Esophagus squamous epithelium (tissue), 5 donors: ENCODE results near the gene ADI1. TPM values are rescaled to one million over a fixed set of nuclear protein-coding genes. Genes with fewer than 3 reads are reported as not detected.

Source experiments
- DNase-seq: peaks from one replicate; lab custom pipeline; 2025; lab: John Stamatoyannopoulos, UW
- H3K27ac ChIP-seq, 4 donors: fragments of 200-600 bp; sonication (generic); one replicate each; pipeline ENCODE4 v1.5.1; 2016 to 2019; ENCODE audit warnings: mild to moderate bottlenecking in 1 of 4
- H3K27me3 ChIP-seq, 4 donors: fragments of 200-600 bp; sonication (generic); 1 replicate in 3 of 4; 2 replicates in 1 of 4; pipeline versions ENCODE4 v1.5.1 to v1.6.0; 2017 to 2021; ENCODE audit warnings: antibody characterized with exemption in 1 of 4
- H3K36me3 ChIP-seq, 3 donors: fragments of 200-600 bp; sonication (generic); one replicate each; pipeline ENCODE4 v1.5.1; 2016 to 2019
- H3K4me1 ChIP-seq, 3 donors: fragments of 200-600 bp; sonication (generic); one replicate each; pipeline ENCODE4 v1.5.1; 2017 to 2019
- H3K4me3 ChIP-seq, 4 donors: fragments of 200-600 bp; sonication (generic); 1 replicate in 3 of 4; 2 replicates in 1 of 4; pipeline ENCODE4 v1.5.1; 2016 to 2019; ENCODE audit warnings: mild to moderate bottlenecking in 2 of 4, moderate library complexity in 1 of 4
- H3K9me3 ChIP-seq, 3 donors: fragments of 200-600 bp; sonication (generic); one replicate each; pipeline ENCODE4 v1.5.1; 2016 to 2019
- POLR2A ChIP-seq, 4 donors: fragments of 450-650 bp; IDR thresholded peaks; one replicate each; pipeline ENCODE4 v1.6.1; 2017; ENCODE audit warnings: antibody characterized with exemption in 4 of 4, mild to moderate bottlenecking in 4 of 4, moderate library complexity in 3 of 4
- WGBS, 2 donors: methylation state at CpG; one replicate each; pipeline ENCODE4 v1.1.5; 2018; 5-methylcytosine and 5-hydroxymethylcytosine counted together
- intact Hi-C: fragments of 100-400 bp; cut with DNase I; formaldehyde crosslinking; loops from one replicate; pipeline ENCODE4 v1.15.0; 2022
- total RNA-seq, 4 donors: library from RNA; depleted of rRNA; stranded (reverse); fragments of >200 nt; gene quantifications; one replicate each; pipeline ENCODE4 v1.1.0, GENCODE V29; 2016
- TF ChIP-seq, protein P1 (sequence below), 6 experiments: fragments of 450-650 bp in 4 of 6; fragments of 200-600 bp in 2 of 6; sonication (generic) in 2 of 6; IDR thresholded peaks; one replicate each; pipeline ENCODE4 v1.5.1; 2016 to 2019; ENCODE audit warnings: antibody characterized with exemption in 6 of 6, mild to moderate bottlenecking in 4 of 6, moderate library complexity in 4 of 6
- donor health status: DM: yes; HTN: yes; CAD: no.

Gene ADI1
- total RNA-seq, 4 donors from 2014 or later, result 33.3 to 73.6 (median 54.9) TPM

DNA sequence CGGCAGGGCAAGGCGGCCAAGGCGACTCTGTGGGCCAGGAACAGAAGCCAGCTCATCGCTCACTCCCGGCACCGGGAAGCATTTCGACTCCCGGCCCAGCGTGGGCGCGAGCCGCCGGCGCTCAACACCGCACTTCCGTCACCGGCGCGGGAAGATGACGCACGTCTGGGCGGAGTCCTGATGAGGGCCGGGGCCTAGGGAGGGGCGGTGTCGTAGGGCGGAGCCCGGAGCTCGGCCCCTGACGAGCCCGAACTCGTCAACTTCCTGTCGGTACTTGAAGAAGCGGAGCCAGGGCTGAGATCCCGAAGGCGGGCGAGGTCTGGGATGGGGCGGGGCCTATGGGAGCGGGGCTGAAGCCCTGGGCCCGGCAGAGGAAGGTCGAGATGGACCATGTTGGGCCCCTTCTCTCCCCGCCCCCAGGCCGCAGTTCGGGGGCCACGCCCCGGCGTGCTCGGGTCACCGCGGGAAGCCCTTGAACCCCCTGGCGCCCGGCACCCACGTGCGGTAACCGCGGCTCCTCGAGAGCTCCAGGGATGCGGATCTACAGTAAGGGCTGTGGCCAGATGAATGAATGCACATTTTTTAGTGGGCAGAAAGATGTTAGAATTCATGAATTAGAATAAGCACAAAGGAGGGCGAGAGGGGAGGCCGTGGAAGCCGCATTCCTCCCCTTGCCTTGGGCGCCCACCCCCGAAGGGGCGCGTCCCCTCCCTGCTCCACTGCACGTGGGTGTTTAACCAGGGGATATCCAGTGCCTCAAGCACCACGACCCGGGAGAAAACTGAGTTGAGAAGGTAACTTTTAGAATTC lies 39.1 kb upstream of the ADI1 start, which contains the start of gene RNASEH1:
Gene RNASEH1 (minus strand): TSS at position 129 of the 810 bp plus-strand sequence. CDS start 73 bp downstream, at position 56.
- no peaks in the 10 kb centered on the region for H3K27me3 ChIP-seq
- TF ChIP-seq, protein P1, sequence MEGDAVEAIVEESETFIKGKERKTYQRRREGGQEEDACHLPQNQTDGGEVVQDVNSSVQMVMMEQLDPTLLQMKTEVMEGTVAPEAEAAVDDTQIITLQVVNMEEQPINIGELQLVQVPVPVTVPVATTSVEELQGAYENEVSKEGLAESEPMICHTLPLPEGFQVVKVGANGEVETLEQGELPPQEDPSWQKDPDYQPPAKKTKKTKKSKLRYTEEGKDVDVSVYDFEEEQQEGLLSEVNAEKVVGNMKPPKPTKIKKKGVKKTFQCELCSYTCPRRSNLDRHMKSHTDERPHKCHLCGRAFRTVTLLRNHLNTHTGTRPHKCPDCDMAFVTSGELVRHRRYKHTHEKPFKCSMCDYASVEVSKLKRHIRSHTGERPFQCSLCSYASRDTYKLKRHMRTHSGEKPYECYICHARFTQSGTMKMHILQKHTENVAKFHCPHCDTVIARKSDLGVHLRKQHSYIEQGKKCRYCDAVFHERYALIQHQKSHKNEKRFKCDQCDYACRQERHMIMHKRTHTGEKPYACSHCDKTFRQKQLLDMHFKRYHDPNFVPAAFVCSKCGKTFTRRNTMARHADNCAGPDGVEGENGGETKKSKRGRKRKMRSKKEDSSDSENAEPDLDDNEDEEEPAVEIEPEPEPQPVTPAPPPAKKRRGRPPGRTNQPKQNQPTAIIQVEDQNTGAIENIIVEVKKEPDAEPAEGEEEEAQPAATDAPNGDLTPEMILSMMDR (IDR thresholded peaks at IDR 0.05), result peak in 1 of 6 experiments; percentile 23
- TF ChIP-seq POLR2A (IDR thresholded peaks at IDR 0.05), result peak in 3 of 4 donors; percentile 73 to 87 (median 79)
- peak within 1 kb of the TSS; percentile 79 to 89 (median 83) for H3K4me3 ChIP-seq
- peak; percentile 88 for DNase-seq
- H3K36me3 ChIP-seq, result peaks cover 0 to 33% (median 10%) of the 10 kb centered on the region in 3 donors
- no peaks in the 10 kb centered on the region for H3K9me3 ChIP-seq
- 8 to 11% methylated on average over 8 to 14 of the region's 67 CpGs for WGBS, 2 donors
- peaks cover 0 to 26% (median 12%) of the 10 kb centered on the region in 3 donors for H3K4me1 ChIP-seq
- intact Hi-C loops, result no loop called here
- H3K27ac ChIP-seq, result peak within 1 kb of the TSS; percentile 92 to 98 (median 94)

- peaks cover 0 to 40% (median 10%) of the 10 kb centered on the region in 3 donors for H3K36me3 ChIP-seq
- peak overlapping the region; percentile 92 to 98 (median 94) for H3K27ac ChIP-seq
- DNase-seq, result no peak
- no peaks in the 10 kb centered on the region for H3K27me3 ChIP-seq
- intact Hi-C loops, result no loop called here
- H3K4me1 ChIP-seq, result peaks cover 0 to 26% (median 12%) of the 10 kb centered on the region in 3 donors
- H3K9me3 ChIP-seq, result no peaks in the 10 kb centered on the region
- peak overlapping the region; percentile 79 to 89 (median 83) for H3K4me3 ChIP-seq
- 2 to 3% methylated on average over 8 of the region's 40 CpGs for WGBS, 2 donors
- TF ChIP-seq POLR2A (IDR thresholded peaks at IDR 0.05), result no peak
- TF ChIP-seq, protein P1 (IDR thresholded peaks at IDR 0.05), result peak in 1 of 6 experiments; percentile 4
Observed at GRCh38 chr2:3557639-3558204, 38.4 kb upstream of the ADI1 start.

GRCh38 chr2:3553946-3554345 lies 34.6 kb upstream of the ADI1 start:
- H3K27me3 ChIP-seq, result no peaks in the 10 kb centered on the region
- peaks cover 0 to 21% (median 8%) of the 10 kb centered on the region in 3 donors for H3K4me1 ChIP-seq
- DNase-seq, result no peak
- intact Hi-C loops, result no loop called here
- peaks cover 5 to 78% (median 34%) of the 10 kb centered on the region in 3 donors for H3K36me3 ChIP-seq
- WGBS, 2 donors, result 88 to 91% methylated on average over 10 of the region's 10 CpGs
- no peak for TF ChIP-seq POLR2A (IDR thresholded peaks at IDR 0.05)
- TF ChIP-seq, protein P1 (IDR thresholded peaks at IDR 0.05), result no peak
- no peak overlapping the region for H3K4me3 ChIP-seq
- H3K9me3 ChIP-seq, result no peaks in the 10 kb centered on the region
- H3K27ac ChIP-seq, result no peak overlapping the region

DNA sequence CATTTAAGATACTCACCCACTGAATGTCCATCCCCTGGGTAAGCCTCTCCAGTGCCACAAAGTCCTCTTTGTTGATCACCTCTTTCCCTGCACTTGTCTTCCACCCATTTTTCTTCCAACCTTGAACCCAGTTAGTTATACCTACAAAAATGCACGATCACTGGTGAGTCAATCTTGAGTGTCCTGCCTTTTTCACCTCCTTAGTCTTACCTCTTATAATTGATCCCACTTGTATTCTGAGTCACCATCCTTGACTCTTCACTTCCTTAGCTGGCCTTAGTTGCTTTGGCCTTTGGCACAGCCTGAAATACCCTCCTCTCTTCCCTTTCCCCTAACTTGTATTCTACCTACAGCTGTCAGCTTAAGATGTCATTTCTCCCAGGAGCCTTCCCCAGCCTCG lies 28.6 kb upstream of the ADI1 start:
- no peak for DNase-seq
- 92 to 94% methylated on average over 2 of the region's 2 CpGs for WGBS, 2 donors
- Histone ChIP-seq H3K9me3 (no peaks in the 10 kb centered on the region), H3K4me3 (no peak overlapping the region), H3K36me3 (peaks cover 13 to 100% (median 69%) of the 10 kb centered on the region in 3 donors), H3K4me1 (no peaks in the 10 kb centered on the region), H3K27ac (no peak overlapping the region), H3K27me3 (no peaks in the 10 kb centered on the region)
- intact Hi-C loops, result no loop called here
- no peak for TF ChIP-seq POLR2A (IDR thresholded peaks at IDR 0.05)
- TF ChIP-seq, protein P1 (IDR thresholded peaks at IDR 0.05), result no peak
